Measurements from ENCODE around the gene MIDN. TPM values are rescaled to one million over a fixed set of nuclear protein-coding genes. Genes with fewer than 3 reads are reported as not detected.

The MIDN gene
- total RNA-seq, 3 donors from 2014 or later, result 13.8 to 28.5 (median 22.4) TPM

DNA sequence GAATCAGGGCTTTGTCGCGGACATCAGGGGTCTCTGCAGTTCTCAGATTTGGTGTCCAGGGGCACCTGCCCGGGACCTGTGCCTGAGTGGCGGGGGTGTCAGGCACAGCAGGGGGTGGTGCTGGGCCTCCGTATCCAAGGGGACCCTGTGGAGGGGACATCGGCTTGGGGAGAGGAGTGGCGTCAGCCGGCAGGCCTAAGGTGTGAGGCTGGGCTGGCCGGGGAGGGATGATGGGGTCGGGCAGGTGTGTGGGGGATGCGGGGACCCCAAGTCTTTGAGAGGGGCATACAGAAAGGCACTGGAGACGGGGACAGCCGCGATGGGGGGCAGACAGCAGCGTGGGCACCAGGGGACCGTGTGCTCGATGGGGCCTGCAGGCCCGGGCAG, 39.8 kb downstream of the MIDN start:
- Histone ChIP-seq H3K27ac (no peak overlapping the region), H3K27me3 (peaks cover 24 to 93% of the 10 kb centered on the region in 2 donors), H3K4me1 (no peaks in the 10 kb centered on the region), H3K9me3 (no peaks in the 10 kb centered on the region), H3K4me3 (no peak overlapping the region), H3K36me3 (no peaks in the 10 kb centered on the region)
- intact Hi-C loops (cut with DNase I; ENCODE audit: low total_unique reads), result no loop called here
- DNase-seq (ENCODE audit: low spot score in 2 of 2), result no peak
- no peak for TF ChIP-seq POLR2AphosphoS5 (IDR thresholded peaks at IDR 0.05)
- TF ChIP-seq, protein P1, sequence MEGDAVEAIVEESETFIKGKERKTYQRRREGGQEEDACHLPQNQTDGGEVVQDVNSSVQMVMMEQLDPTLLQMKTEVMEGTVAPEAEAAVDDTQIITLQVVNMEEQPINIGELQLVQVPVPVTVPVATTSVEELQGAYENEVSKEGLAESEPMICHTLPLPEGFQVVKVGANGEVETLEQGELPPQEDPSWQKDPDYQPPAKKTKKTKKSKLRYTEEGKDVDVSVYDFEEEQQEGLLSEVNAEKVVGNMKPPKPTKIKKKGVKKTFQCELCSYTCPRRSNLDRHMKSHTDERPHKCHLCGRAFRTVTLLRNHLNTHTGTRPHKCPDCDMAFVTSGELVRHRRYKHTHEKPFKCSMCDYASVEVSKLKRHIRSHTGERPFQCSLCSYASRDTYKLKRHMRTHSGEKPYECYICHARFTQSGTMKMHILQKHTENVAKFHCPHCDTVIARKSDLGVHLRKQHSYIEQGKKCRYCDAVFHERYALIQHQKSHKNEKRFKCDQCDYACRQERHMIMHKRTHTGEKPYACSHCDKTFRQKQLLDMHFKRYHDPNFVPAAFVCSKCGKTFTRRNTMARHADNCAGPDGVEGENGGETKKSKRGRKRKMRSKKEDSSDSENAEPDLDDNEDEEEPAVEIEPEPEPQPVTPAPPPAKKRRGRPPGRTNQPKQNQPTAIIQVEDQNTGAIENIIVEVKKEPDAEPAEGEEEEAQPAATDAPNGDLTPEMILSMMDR (IDR thresholded peaks at IDR 0.05), result no peak
- TF ChIP-seq POLR2A (IDR thresholded peaks at IDR 0.05), result no peak

- peaks cover 30 to 93% of the 10 kb centered on the region in 2 donors for H3K27me3 ChIP-seq
These were observed 40.7 kb downstream of the MIDN start for GRCh38 chr19:1288833-1289685.

GRCh38 chr19:1289686-1290025, 41.3 kb downstream of the MIDN start:
- H3K4me1 ChIP-seq, result no peaks in the 10 kb centered on the region
- no peak overlapping the region for H3K27ac ChIP-seq
- H3K27me3 ChIP-seq, result peaks cover 35 to 93% of the 10 kb centered on the region in 2 donors
- intact Hi-C loops (cut with DNase I; ENCODE audit: low total_unique reads), result no loop called here
- no peak overlapping the region for H3K4me3 ChIP-seq
- no peak for DNase-seq (ENCODE audit: low spot score in 2 of 2)
- no peaks in the 10 kb centered on the region for H3K9me3 ChIP-seq
- TF ChIP-seq, protein P1 (IDR thresholded peaks at IDR 0.05), result no peak
- no peak for TF ChIP-seq POLR2A (IDR thresholded peaks at IDR 0.05)
- H3K36me3 ChIP-seq, result no peaks in the 10 kb centered on the region

More at GRCh38 chr19:1288833-1289685, 40.7 kb downstream of the MIDN start:
- Histone ChIP-seq H3K4me1 (no peaks in the 10 kb centered on the region), H3K27ac (no peak overlapping the region), H3K9me3 (no peaks in the 10 kb centered on the region), H3K36me3 (no peaks in the 10 kb centered on the region), H3K4me3 (no peak overlapping the region)
- intact Hi-C loops (cut with DNase I; ENCODE audit: low total_unique reads), result no loop called here
- no peak for TF ChIP-seq POLR2A (IDR thresholded peaks at IDR 0.05)
- TF ChIP-seq POLR2AphosphoS5 (IDR thresholded peaks at IDR 0.05), result no peak
- TF ChIP-seq, protein P1 (IDR thresholded peaks at IDR 0.05), result no peak
- DNase-seq (ENCODE audit: low spot score in 2 of 2), result no peak

DNA sequence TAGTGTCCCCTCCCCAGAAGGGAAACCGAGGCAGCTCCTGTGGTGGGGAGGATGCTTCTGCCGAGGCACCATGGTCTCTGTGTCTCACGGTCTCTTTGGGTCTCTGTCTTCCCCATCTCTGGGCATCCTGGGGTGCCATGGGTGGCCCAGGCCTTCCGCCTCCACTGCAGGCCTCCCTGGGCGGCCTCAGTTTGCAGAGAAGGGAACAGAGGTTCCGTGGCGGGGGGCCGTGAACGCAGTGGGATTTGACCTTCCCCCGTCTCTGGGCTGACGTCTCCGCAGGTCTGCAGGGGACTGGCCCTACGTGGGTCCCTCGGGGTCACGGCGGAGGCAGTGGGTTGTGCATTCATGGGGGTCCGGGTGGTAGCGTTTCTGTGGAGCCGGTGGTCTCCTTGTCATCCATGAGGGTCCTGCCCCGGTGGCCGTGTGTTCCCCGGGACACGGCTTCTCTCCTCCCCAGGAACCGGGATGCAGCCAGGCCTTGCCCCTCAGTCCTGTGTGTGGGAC, 41.9 kb downstream of the MIDN start:
- peaks cover 0 to 2% of the 10 kb centered on the region in 2 donors for H3K4me1 ChIP-seq
- no peak for DNase-seq (ENCODE audit: low spot score in 2 of 2)
- intact Hi-C loops (cut with DNase I; ENCODE audit: low total_unique reads), result no loop called here
- H3K36me3 ChIP-seq, result no peaks in the 10 kb centered on the region
- TF ChIP-seq, protein P1 (IDR thresholded peaks at IDR 0.05), result no peak
- TF ChIP-seq POLR2AphosphoS5 (IDR thresholded peaks at IDR 0.05) (no peak), POLR2A (IDR thresholded peaks at IDR 0.05) (no peak)
- H3K27ac ChIP-seq, result no peak overlapping the region
- H3K9me3 ChIP-seq, result no peaks in the 10 kb centered on the region
- H3K4me3 ChIP-seq, result no peak overlapping the region
- peaks cover 40 to 93% of the 10 kb centered on the region in 2 donors for H3K27me3 ChIP-seq

Measured in breast epithelium (tissue), 4 donors.